ENCODE results near the gene PPP4R3C.

The PPP4R3C gene

GRCh38 chrX:27435031-27435430 lies 28.1 kb downstream of the PPP4R3C start:
- TF ChIP-seq, protein P1, sequence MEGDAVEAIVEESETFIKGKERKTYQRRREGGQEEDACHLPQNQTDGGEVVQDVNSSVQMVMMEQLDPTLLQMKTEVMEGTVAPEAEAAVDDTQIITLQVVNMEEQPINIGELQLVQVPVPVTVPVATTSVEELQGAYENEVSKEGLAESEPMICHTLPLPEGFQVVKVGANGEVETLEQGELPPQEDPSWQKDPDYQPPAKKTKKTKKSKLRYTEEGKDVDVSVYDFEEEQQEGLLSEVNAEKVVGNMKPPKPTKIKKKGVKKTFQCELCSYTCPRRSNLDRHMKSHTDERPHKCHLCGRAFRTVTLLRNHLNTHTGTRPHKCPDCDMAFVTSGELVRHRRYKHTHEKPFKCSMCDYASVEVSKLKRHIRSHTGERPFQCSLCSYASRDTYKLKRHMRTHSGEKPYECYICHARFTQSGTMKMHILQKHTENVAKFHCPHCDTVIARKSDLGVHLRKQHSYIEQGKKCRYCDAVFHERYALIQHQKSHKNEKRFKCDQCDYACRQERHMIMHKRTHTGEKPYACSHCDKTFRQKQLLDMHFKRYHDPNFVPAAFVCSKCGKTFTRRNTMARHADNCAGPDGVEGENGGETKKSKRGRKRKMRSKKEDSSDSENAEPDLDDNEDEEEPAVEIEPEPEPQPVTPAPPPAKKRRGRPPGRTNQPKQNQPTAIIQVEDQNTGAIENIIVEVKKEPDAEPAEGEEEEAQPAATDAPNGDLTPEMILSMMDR (IDR thresholded peaks at IDR 0.05; ENCODE audit: low read depth, low read length): no peak
- no peak for DNase-seq
- H3K4me3 ChIP-seq (ENCODE audit: low read depth, low read length): no peak overlapping the region
- no peak overlapping the region for H3K27ac ChIP-seq
- H3K36me3 ChIP-seq: no peaks in the 10 kb centered on the region
- no peaks in the 10 kb centered on the region for H3K9me3 ChIP-seq (ENCODE audit: severe bottlenecking)
- H3K27me3 ChIP-seq (ENCODE audit: insufficient read depth, low read depth, severe bottlenecking): no peaks in the 10 kb centered on the region
